ENCODE results near the gene CPA3. TPM values are rescaled to one million over a fixed set of nuclear protein-coding genes. Genes with fewer than 3 reads are reported as not detected.

The CPA3 gene
- total RNA-seq, 1 donor from 2014 or later, result 48.6 TPM

DNA sequence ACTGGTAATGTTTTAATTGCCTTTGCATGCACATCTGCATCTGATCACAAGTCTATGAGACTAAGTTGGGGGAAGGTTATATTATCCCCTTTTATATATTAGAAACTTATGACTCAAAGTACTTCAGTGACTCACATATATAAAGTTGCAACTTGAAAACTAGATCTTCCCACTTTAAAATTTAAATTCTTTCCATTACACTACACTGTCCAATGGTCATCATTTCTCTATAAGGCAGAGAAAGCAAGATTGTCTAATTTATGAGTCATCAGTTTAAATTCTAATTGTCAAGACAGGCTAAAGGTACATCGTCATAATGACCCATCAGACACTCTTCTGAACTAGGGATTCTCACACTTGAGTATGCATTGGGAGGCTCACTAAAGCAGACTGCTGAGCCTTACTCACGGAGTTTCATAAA is 37.9 kb downstream of the CPA3 start:
- DNase-seq (no peak), ATAC-seq (no peak)
- Histone ChIP-seq H3K27ac (no peak overlapping the region), H3K4me1 (no peaks in the 10 kb centered on the region), H3K36me3 (no peaks in the 10 kb centered on the region), H3K9me3 (no peaks in the 10 kb centered on the region), H3K4me3 (no peak overlapping the region), H3K27me3 (ENCODE audit: low read depth) (no peaks in the 10 kb centered on the region)
- TF ChIP-seq, protein P1, sequence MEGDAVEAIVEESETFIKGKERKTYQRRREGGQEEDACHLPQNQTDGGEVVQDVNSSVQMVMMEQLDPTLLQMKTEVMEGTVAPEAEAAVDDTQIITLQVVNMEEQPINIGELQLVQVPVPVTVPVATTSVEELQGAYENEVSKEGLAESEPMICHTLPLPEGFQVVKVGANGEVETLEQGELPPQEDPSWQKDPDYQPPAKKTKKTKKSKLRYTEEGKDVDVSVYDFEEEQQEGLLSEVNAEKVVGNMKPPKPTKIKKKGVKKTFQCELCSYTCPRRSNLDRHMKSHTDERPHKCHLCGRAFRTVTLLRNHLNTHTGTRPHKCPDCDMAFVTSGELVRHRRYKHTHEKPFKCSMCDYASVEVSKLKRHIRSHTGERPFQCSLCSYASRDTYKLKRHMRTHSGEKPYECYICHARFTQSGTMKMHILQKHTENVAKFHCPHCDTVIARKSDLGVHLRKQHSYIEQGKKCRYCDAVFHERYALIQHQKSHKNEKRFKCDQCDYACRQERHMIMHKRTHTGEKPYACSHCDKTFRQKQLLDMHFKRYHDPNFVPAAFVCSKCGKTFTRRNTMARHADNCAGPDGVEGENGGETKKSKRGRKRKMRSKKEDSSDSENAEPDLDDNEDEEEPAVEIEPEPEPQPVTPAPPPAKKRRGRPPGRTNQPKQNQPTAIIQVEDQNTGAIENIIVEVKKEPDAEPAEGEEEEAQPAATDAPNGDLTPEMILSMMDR (IDR thresholded peaks at IDR 0.05), result no peak
- intact Hi-C loops (cut with DNase I), result no loop called here

DNA sequence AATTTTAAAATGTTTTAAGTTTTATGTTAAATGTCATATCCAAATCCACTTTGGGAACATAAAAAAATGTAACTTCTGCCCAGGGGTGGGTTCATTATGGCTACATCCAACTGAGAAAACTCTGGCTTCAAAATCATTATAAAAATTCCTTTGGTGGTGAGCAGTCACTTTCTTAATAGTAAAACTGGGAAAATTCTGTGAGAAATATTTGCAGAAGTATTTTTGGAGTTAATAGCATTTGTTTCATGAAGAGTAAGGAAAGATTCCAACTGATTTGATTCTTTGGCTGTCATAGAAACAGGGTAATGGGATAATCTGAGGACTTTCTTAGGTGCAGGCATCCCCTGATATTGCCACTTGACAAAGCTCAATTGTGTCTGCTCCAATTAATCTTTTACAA is 38.8 kb downstream of the CPA3 start:
- no peaks in the 10 kb centered on the region for H3K4me1 ChIP-seq
- ATAC-seq, result no peak
- TF ChIP-seq, protein P1 (IDR thresholded peaks at IDR 0.05), result no peak

DNA sequence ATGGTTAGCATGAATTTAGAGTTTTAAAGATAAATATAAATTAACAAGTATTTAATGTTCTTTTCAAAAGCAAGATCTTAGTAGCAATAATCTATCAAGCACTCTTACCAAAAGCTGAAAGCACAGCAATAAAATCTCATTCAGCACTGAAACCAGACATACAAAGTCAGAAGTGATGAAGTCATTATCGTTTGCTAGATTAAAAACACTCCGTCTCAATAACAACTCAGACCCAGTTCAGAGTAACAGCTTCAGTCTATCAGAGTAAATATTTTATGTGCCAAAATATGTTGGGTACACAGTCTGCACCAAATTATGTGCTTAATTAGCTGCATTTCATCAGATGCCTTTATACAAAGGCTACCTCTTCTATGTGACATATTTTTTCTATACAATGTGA is 41.6 kb downstream of the CPA3 start:
- Histone ChIP-seq H3K27me3 (ENCODE audit: low read depth) (no peaks in the 10 kb centered on the region), H3K36me3 (no peaks in the 10 kb centered on the region), H3K9me3 (no peaks in the 10 kb centered on the region), H3K4me3 (no peak overlapping the region), H3K27ac (no peak overlapping the region), H3K4me1 (no peaks in the 10 kb centered on the region)
- intact Hi-C loops (cut with DNase I), result no loop called here
- DNase-seq (no peak), ATAC-seq (no peak)
- TF ChIP-seq, protein P1 (IDR thresholded peaks at IDR 0.05), result no peak

More for the DNA sequence above, 38.8 kb downstream of the CPA3 start:
- no peaks in the 10 kb centered on the region for H3K27me3 ChIP-seq (ENCODE audit: low read depth)
- no peak for DNase-seq
- no peak overlapping the region for H3K27ac ChIP-seq
- H3K36me3 ChIP-seq, result no peaks in the 10 kb centered on the region
- no peak overlapping the region for H3K4me3 ChIP-seq
- H3K9me3 ChIP-seq, result no peaks in the 10 kb centered on the region
- intact Hi-C loops (cut with DNase I), result no loop called here

DNA sequence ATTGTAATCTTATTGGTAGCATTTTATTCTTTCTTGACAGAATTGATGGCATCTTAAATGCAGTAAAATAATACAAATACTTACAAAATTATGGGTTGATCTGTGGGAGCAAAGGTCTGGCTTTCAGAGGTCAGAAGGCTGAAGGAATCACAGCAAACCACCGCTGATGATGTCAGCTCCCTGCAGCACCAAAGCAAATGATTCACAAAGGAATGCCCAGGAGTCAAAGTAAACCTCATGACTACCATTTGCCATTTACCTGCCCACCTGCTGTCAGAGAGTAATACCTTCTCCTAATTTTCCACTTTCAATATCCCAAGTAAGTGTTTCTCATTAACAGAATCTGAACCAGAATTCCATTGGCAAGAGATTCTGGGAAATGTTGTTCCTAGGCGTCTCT is 46.1 kb downstream of the CPA3 start:
- intact Hi-C loops (cut with DNase I), result no loop called here
- H3K36me3 ChIP-seq, result no peaks in the 10 kb centered on the region
- ATAC-seq, result no peak
- no peak overlapping the region for H3K27ac ChIP-seq
- no peaks in the 10 kb centered on the region for H3K9me3 ChIP-seq
- TF ChIP-seq, protein P1 (IDR thresholded peaks at IDR 0.05), result no peak
- no peak for DNase-seq
- H3K4me3 ChIP-seq, result no peak overlapping the region
- H3K27me3 ChIP-seq (ENCODE audit: low read depth), result no peaks in the 10 kb centered on the region
- H3K4me1 ChIP-seq, result no peaks in the 10 kb centered on the region

DNA sequence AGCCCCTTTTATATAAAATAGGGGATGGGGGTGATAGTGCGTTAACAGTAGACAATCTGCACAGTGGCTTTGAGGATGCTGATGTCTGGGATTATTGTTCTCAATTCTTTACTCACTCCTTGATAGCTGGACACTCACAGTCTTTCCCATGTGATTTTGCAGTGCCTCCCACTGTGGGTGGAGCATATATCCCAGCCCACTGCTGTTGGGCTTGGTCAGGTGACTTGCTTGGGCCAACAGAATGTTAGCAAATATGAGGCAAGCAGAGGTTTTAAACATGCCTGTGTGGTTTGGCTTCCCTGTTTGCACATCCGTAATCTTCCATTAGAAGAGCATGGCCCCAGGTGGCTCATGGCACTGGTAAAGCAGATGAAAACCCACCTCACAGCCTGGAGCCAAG is 46.5 kb downstream of the CPA3 start:
- Histone ChIP-seq H3K4me3 (no peak overlapping the region), H3K27ac (no peak overlapping the region), H3K4me1 (no peaks in the 10 kb centered on the region), H3K36me3 (no peaks in the 10 kb centered on the region), H3K9me3 (no peaks in the 10 kb centered on the region), H3K27me3 (ENCODE audit: low read depth) (no peaks in the 10 kb centered on the region)
- ATAC-seq, result no peak
- TF ChIP-seq, protein P1 (IDR thresholded peaks at IDR 0.05), result no peak
- intact Hi-C loops (cut with DNase I), result no loop called here
- DNase-seq, result no peak
